Suprapubic skin (tissue), 3 donors: ENCODE results near the gene DPM3.

Source experiments
- CTCF ChIP-seq, 2 donors: fragments of 200-600 bp in 1 of 2; fragments of 450-650 bp in 1 of 2; sonication (generic) in 1 of 2; IDR thresholded peaks; one replicate each; pipeline ENCODE4 v1.5.1; 2016 to 2019; ENCODE audit warnings: antibody characterized with exemption in 2 of 2, mild to moderate bottlenecking in 1 of 2, moderate library complexity in 1 of 2
- POLR2A ChIP-seq, 2 donors: fragments of 450-650 bp; IDR thresholded peaks; one replicate each; pipeline ENCODE4 v1.6.1; 2017; ENCODE audit warnings: antibody characterized with exemption in 2 of 2, mild to moderate bottlenecking in 2 of 2, moderate library complexity in 2 of 2

- peak; percentile 81 to 95 for TF ChIP-seq CTCF (IDR thresholded peaks at IDR 0.05)
- TF ChIP-seq POLR2A (IDR thresholded peaks at IDR 0.05): peak in 1 of 2 donors; percentile 64
Measured at GRCh38 chr1:155172732-155173477, 32.6 kb upstream of the DPM3 start, which contains the start of gene KRTCAP2.
